ENCODE data around the gene COLEC12.

GRCh38 chr18:272650-273049 lies 227.9 kb downstream of the COLEC12 start:
- TF ChIP-seq CTCF (IDR thresholded peaks at IDR 0.05) (no peak), POLR2AphosphoS5 (IDR thresholded peaks at IDR 0.05) (no peak)
